Stimulated activated CD8-positive, alpha-beta memory T cell treated with anti-CD3 and anti-CD28 coated beads, Interleukin-4, amount 100 ng/mL, for 4 hours (primary cell): Measurements from ENCODE around the gene CEACAM16.

ENCODE experiments used
- DNase-seq, 2 donors: peaks; one replicate each; pipeline ENCODE4 v3.0.0-alpha.2; 2020; ENCODE audit warnings: low read depth in 2 of 2, low spot score in 1 of 2

The CEACAM16 gene

DNA sequence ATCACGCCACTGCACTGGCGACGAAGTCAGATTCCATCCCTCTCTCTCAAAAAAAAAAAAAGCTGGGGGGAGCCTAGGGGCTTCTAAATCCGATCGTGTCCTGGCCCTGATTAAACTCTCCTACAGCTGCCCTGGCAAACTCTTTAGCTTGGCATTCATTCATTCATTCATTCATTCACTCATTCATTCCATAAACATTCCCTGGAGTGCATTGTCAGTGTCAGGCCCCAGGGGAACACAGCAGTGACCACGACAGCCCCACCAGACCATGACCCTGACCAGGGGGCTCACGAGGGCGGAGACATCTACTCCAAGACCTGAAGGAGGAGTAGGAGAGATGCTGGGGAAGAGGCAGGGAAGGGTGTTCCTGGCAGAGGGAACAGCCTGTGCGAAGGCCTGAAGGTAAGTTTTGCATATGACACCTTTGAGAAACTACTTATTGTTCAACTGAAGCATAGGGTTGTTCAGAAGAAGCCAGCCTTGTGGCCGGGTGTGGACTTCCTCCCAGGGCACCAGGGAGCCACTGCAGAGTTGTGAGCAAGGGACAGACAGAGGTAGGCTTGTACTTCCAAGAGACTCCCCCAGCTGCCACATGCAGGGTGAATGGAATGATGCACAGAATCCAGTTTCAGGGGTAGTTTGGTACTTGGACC is 24.5 kb downstream of the CEACAM16 start:
- no peak for DNase-seq

- peak; percentile 56 to 58 for DNase-seq
Measured at GRCh38 chr19:44723952-44724319, 25.0 kb downstream of the CEACAM16 start.

GRCh38 chr19:44725251-44725650 is 26.3 kb downstream of the CEACAM16 start:
- no peak for DNase-seq

GRCh38 chr19:44725684-44726083 is 26.7 kb downstream of the CEACAM16 start:
- no peak for DNase-seq

DNA sequence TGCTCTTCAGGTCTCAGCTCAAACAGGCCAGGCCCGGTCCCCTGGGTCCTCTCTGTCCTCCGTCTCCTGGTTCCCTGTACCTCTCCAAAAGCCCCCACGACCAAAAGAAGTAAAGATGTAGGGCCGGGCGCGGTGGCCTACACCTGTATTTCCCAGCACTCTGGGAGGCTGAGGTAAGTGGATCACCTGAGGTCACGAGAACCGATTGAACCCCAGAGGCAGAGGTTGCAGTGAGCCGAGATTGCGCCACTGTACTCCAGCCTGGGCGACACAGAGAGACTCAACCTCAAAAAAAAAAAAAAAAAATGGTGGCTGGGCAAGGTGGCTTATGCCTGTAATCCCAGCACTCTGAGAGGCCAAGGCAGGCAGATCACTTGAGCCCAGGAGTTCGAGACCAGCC is 27.5 kb downstream of the CEACAM16 start:
- no peak for DNase-seq

DNA sequence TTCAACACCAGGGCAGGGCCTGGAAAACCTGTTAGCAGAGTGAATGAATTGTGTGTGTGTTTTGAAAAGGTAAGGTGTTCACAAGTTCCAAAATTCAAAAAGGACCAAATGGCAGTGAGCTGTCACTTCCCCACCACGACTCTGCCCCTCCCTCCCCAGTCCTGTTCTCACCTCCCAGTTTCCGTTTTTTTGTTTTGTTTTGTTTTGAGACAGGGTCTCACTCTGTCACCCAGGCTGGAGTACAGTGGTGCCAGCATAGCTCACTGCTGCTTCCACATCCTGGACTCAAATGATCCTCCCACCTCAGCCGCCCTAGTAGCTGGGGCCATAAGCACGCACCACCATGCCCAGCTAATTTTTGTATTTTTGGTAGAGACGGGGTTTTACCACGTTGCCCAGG is 29.2 kb downstream of the CEACAM16 start:
- no peak for DNase-seq

- no peak for DNase-seq
Measured at GRCh38 chr19:44729516-44730033, 30.6 kb downstream of the CEACAM16 start.

- no peak for DNase-seq
Measured at GRCh38 chr19:44731081-44731480, 32.1 kb downstream of the CEACAM16 start.

DNA sequence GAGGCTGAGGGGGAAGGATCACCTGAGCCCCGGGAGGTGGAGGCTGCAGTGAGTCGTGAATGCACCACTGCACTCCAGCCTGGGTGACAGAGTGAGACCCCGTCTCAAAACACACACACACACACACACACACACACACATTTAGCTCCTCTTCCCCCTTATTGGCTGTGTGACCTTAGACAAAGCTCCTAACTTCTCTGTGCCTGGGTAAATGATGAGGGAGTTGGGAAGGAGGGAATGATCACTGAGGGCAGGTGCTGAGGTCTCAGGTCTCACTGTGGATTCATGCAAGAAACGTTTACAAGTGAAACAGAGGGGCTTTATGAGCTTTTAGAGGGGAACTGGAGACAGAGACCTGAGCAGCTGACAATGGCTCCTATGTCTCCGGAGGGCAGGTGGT is 32.7 kb downstream of the CEACAM16 start:
- DNase-seq: no peak

GRCh38 chr19:44732235-44733014 is 33.5 kb downstream of the CEACAM16 start:
- DNase-seq: no peak

DNA sequence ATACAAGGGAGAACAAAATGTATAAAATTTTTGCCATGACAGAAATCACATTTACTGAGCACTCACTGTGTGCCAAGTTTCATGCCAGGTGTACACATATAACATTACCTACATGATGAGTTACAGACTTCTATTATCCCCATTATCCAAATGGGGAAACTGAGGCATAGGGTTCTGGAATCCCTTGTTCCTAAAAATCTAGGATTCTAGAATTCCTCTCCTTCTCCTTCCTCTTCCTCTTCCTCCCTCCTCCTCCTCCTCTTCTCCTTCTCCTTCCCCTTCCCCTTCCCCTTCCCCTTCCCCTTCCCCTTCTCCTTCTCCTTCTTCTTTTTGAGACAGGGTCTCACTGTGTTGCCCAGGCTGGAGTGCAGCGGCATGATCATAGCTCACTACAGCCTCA is 35.4 kb downstream of the CEACAM16 start:
- no peak for DNase-seq

GRCh38 chr19:44735011-44735410 is 36.1 kb downstream of the CEACAM16 start:
- no peak for DNase-seq

GRCh38 chr19:44737238-44738071 is 38.5 kb downstream of the CEACAM16 start:
- DNase-seq: no peak

GRCh38 chr19:44738136-44738535 is 39.2 kb downstream of the CEACAM16 start:
- no peak for DNase-seq

- DNase-seq: no peak
Measured at GRCh38 chr19:44738603-44739558, 39.9 kb downstream of the CEACAM16 start.

DNA sequence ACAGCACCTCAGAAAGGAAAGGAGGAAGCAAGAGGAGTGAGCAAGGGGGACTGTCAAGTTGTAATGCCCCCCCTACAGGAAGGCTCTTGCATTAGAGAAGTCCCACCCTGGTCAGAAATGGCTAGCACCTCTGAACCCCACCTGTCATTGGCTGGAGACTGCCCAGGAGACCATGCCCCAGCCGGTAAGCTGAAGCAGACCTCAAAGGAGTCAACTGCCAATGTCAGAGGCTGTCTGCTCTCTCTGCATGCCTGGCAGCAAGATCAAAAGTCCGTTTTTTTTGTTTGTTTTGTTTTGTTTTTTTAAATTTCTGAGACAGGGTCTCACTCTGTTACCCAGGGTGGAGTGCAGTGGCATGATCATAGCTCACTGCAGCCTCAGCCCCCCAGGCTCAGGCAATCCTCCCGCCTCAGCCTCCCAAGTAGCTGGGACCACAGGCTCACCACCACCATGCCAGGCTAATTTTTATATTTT is 41.4 kb downstream of the CEACAM16 start:
- no peak for DNase-seq

DNA sequence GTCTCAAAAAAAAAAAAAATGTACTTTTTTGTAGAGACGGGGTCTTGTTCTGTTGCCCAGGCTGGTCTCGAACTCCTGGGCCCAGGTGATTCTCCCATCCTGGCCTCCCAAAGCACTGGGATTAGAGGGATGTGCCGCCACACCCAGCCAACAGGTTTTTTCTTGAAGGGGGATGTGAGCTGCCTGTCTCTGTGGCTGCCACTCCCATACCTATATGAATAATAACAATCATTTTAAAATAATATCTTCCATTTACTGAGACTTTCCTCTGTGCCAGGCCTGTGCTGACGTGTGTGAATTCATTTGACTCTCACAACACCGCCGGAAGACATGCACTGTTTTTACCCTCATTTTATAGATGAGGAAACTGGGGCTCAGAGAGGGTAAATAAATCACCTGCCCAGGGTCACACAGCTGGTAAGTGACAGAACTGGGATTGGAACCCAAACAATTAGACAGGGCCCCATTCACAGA is 42.3 kb downstream of the CEACAM16 start:
- no peak for DNase-seq

DNA sequence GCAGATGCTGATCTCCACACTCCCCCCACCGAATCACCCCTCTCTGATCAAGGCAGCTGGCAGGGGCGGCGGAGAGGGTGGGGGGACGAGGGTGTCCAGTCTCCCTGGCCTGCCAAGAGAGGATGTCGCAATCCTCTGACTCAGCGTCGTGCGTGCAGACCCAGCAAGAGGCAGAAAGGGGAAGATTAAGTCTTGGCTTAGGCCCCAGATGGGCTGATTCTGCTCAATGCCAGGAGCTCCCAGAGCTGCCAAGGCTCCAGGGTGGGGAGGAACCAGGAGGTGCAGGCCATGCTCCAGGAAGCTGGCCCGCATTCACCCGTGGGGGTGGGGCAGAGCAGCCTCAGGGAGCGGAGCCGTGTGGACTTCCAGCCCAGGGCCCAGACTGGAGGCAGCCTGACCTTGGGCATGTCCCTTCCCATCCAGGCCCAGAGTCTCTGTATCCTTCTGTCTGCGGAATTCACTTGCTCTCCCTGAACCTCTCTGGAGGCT is 42.9 kb downstream of the CEACAM16 start:
- DNase-seq: no peak

GRCh38 chr19:44742330-44743061 is 43.5 kb downstream of the CEACAM16 start:
- no peak for DNase-seq
